HG03565 (cell line): ENCODE results near the gene ZDHHC15.
A peak's percentile ranks its signal among the peaks of the same experiment; 100 is the strongest.
"Not testable (repeated sequence)": the region's sequence is repeated elsewhere in the genome, so short reads cannot be mapped to it uniquely, and the experiment has no call there.

Experiments used
- ATAC-seq: cut with Tn5 transposase; IDR thresholded peaks from one replicate; pipeline ENCODE4 v1.9.1; 2021; ENCODE audit warnings: mild to moderate bottlenecking, moderate library complexity; ENCODE audit not compliant: unreplicated experiment

ZDHHC15 gene

GRCh38 chrX:75522565-75523431 lies at the start of gene ZDHHC15:
Gene ZDHHC15, minus strand, starts transcription at chrX:75523037. Its CDS starts 13 bp downstream, at chrX:75523024.
- ATAC-seq, result peak; percentile 54

- ATAC-seq, result not testable (repeated sequence)
These were observed 37.7 kb upstream of the ZDHHC15 start for GRCh38 chrX:75560544-75560943.

GRCh38 chrX:75547783-75548182 lies 24.9 kb upstream of the ZDHHC15 start:
- ATAC-seq, result no peak

GRCh38 chrX:75546724-75547511 lies 24.1 kb upstream of the ZDHHC15 start:
- ATAC-seq, result no peak

- no peak for ATAC-seq
These were observed 21.9 kb upstream of the ZDHHC15 start for GRCh38 chrX:75544786-75545185.

- no peak for ATAC-seq
These were observed 38.9 kb downstream of the ZDHHC15 start for GRCh38 chrX:75483933-75484332.

- ATAC-seq, result not testable (repeated sequence)
These were observed 61.1 kb downstream of the ZDHHC15 start for GRCh38 chrX:75461780-75462179.

GRCh38 chrX:75421688-75422230 lies 101.1 kb downstream of the ZDHHC15 start:
- no peak for ATAC-seq

- not testable (repeated sequence) for ATAC-seq
These were observed 115.7 kb downstream of the ZDHHC15 start for GRCh38 chrX:75407153-75407552.

- no peak for ATAC-seq
These were observed 132.4 kb downstream of the ZDHHC15 start for GRCh38 chrX:75390470-75390869.

GRCh38 chrX:75369721-75370120 lies 153.1 kb downstream of the ZDHHC15 start:
- no peak for ATAC-seq

GRCh38 chrX:75366861-75367260 lies 156.0 kb downstream of the ZDHHC15 start:
- no peak for ATAC-seq

GRCh38 chrX:75365243-75365975 lies 157.4 kb downstream of the ZDHHC15 start:
- no peak for ATAC-seq

GRCh38 chrX:75361788-75362187 lies 161.0 kb downstream of the ZDHHC15 start:
- ATAC-seq, result no peak

- ATAC-seq, result not testable (repeated sequence)
These were observed 174.2 kb downstream of the ZDHHC15 start for GRCh38 chrX:75348601-75349000.

- ATAC-seq, result no peak
These were observed 185.3 kb downstream of the ZDHHC15 start for GRCh38 chrX:75337525-75337924.

- ATAC-seq, result no peak
These were observed 187.7 kb downstream of the ZDHHC15 start for GRCh38 chrX:75335127-75335458.

GRCh38 chrX:75334407-75335126 lies 188.3 kb downstream of the ZDHHC15 start:
- not testable (repeated sequence) for ATAC-seq

- no peak for ATAC-seq
These were observed 195.2 kb downstream of the ZDHHC15 start for GRCh38 chrX:75327607-75328006.
